GM19239 (cell line): ENCODE measurements around the gene ZAR1L.
A peak's percentile ranks its signal among the peaks of the same experiment; 100 is the strongest.
"Not testable (repeated sequence)": the region's sequence is repeated elsewhere in the genome, so short reads cannot be mapped to it uniquely, and the experiment has no call there.

ENCODE experiments used
- DNase-seq: peaks from one replicate; pipeline ENCODE4 v3.0.0; 2011; ENCODE audit warnings: low spot score; ENCODE audit not compliant: insufficient read length
- FAIRE-seq: peaks from 2 replicates; lab custom pipeline; 2011; peaks lifted over from hg19 to GRCh38; lab: Jason Lieb, UNC

ZAR1L gene, protein sequence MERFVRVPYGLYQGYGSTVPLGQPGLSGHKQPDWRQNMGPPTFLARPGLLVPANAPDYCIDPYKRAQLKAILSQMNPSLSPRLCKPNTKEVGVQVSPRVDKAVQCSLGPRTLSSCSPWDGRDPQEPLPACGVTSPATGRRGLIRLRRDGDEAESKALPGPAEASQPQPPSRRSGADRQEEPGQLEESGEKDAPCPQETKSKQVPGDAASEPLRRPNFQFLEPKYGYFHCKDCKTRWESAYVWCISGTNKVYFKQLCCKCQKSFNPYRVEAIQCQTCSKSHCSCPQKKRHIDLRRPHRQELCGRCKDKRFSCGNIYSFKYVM

DNA sequence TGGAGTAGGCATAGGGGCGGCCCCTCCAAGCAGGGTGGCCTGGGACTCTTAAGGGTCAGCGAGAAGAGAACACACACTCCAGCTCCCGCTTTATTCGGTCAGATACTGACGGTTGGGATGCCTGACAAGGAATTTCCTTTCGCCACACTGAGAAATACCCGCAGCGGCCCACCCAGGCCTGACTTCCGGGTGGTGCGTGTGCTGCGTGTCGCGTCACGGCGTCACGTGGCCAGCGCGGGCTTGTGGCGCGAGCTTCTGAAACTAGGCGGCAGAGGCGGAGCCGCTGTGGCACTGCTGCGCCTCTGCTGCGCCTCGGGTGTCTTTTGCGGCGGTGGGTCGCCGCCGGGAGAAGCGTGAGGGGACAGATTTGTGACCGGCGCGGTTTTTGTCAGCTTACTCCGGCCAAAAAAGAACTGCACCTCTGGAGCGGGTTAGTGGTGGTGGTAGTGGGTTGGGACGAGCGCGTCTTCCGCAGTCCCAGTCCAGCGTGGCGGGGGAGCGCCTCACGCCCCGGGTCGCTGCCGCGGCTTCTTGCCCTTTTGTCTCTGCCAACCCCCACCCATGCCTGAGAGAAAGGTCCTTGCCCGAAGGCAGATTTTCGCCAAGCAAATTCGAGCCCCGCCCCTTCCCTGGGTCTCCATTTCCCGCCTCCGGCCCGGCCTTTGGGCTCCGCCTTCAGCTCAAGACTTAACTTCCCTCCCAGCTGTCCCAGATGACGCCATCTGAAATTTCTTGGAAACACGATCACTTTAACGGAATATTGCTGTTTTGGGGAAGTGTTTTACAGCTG is at the start of gene ZAR1L, which contains the start of gene BRCA2:
TSS of gene ZAR1L (minus strand) at position 126 of the 790 bp plus-strand sequence. CDS start 3,438 bp downstream, outside the sequence.
TSS of gene BRCA2 (plus strand) at position 271 of the 790 bp plus-strand sequence. CDS start 953 bp downstream, outside the sequence.
- FAIRE-seq, result peak; percentile 87
- peak; percentile 57 for DNase-seq

DNA sequence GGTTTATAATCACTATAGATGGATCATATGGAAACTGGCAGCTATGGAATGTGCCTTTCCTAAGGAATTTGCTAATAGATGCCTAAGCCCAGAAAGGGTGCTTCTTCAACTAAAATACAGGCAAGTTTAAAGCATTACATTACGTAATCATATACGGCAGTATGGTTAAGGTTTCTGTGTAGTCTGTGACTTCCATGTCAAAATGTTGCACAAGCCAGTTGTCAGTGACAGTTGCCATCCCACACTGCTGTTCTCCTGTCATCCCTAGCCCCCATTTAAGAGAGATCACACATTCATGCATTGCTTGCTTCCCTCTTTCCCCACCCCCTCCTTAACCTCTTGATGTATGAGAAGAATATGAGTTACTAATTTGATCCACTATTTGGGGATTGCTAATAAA is 47.4 kb upstream of the ZAR1L start:
- DNase-seq (no peak), FAIRE-seq (no peak)

DNA sequence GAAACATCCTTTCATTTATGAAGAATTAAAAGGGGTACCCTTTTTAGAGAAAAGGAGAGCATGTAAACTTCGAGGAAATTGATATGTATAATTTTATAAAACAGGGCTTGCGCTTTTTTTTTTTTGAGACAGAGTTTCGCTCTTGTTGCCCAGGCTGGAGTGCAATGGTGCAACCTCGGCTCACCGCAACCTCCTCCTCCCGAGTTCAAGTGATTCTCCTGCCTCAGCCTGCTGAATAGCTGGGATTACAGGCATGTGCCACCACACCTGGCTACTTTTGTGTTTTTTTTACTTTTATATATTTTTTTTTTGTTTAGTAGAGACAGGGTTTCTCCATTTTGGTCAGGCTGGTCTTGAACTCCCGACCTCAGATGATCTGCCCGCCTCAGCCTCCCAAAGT is 40.8 kb upstream of the ZAR1L start:
- not testable (repeated sequence) for FAIRE-seq, DNase-seq

DNA sequence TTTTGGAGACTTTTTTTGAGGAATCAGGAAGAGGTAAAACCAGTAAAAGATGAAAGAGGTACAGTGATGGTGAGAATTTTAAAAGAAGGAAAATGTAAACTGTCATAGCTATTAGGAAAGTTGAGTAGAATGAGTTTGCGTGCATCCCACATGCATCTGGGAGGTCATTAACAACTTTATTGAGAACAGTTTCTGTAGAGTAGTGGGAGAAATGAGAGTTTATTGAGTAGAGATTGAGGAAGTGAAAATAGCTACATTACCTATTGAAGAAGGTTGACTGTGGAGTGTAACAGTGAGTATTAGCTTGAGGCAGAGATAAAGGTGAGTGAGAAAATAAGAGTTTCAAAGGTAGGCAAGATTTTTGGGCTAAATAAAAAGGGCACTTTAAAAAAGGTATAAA is 38.9 kb upstream of the ZAR1L start:
- FAIRE-seq (peak; percentile 28), DNase-seq (no peak)

DNA sequence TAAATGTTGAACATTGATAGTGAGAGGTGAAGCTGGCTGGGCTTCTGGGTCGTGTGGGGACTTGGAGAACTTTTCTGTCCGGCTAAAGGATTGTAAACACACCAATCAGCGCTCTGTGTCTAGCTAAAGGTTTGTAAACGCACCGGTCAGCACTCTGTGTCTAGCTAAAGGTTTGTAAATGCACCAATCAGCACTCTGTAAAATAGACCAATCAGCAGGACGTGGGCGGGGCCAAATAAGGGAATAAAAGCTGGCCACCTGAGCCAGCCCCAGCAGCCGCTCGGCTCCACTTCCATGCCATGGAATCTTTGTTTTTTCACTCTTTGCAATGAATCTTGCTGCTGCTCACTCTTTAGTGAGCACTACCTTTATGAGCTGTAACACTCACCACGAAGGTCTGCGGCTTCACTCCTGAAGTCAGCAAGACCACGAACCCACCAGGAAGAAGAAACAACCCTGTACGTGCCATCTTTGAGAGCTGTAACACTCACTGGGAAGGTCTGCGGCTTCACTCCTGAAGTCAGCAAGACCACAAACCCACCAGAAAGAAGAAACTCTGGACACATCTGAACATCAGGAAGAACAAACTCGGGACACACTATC is 35.8 kb upstream of the ZAR1L start:
- FAIRE-seq, DNase-seq: not testable (repeated sequence)

DNA sequence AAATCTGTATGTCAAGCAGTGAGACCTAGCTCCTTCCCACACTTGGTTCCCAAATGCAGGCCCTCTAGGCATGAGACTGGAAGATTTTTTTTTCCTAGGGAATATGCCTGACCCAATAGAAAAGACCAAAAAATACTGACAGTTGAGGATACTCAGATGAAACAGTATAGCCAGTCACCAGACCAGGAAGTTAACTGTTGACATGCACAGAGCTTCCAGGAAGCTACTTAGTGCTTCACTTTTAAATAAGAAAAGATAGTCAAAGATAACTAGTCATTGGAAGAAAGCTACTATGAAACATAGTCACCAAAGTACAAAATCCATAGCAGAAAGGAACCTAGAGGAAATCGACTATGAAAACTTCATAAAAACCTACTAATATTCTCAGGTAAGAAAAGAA is 32.5 kb upstream of the ZAR1L start:
- no peak for DNase-seq
- FAIRE-seq, result no peak

DNA sequence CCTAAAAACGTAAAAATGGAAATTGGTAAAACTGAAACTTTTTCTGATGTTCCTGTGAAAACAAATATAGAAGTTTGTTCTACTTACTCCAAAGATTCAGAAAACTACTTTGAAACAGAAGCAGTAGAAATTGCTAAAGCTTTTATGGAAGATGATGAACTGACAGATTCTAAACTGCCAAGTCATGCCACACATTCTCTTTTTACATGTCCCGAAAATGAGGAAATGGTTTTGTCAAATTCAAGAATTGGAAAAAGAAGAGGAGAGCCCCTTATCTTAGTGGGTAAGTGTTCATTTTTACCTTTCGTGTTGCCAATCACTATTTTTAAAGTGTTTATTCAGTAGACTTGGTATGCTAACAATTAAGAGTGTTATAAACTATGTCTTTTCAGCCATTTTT is 25.8 kb upstream of the ZAR1L start:
- FAIRE-seq, result no peak
- DNase-seq, result no peak

DNA sequence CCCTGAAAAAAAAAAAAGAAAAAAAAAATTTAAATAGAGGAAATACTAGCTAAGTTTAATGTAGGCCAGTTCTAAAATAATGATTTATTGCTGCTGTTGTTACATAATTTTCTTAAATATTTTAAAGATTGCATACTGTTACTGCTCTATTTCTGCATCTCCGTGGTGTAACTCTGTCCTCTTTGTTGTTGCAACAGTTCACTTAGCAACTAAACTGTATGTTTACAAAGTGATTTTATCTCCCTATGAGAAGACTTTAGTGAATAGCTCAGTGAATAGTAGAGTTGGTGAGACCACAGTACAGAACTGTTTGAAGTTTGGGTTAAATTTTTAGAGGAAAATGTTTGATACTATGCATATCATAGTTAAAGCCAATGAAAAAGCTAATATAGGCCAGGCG is 19.5 kb upstream of the ZAR1L start:
- FAIRE-seq, result no peak
- DNase-seq, result no peak

DNA sequence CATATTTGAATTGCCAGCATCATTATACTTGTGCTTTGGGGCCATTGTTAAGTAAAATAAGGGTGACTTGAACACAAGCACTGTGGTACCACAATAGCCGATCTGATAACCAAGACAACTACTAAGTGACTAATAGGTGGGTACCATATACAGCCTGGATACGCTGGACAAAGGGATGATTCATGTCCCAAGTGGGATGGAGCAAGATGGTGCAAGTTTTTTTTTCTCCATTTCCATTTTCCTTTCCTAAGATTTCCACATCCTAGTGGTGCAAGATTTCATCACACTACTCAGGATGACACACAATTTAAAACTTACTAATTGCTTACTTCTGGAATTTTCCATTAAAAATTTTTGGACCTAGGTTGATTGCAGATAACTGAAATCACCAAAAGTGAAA is 15.3 kb upstream of the ZAR1L start:
- FAIRE-seq, result no peak
- DNase-seq, result no peak

DNA sequence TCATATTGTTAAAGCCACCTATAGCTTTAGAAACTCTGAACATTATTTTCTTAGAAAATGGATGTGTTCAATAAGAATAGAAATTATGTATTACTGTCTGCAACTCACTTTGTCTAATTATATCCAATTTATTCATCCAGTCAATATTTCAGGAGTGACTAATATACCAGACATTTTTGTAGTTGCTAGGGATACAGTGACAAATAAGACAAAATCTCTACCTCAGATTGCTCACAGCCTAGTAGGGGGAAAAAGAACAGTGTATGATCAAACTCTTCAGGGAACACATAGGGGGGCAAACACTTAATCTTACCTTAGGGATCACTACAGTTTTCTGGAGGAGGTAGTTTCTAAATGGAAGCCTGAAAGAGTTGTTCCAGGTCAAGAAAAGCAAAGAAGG is 8.7 kb upstream of the ZAR1L start:
- FAIRE-seq (no peak), DNase-seq (no peak)

DNA sequence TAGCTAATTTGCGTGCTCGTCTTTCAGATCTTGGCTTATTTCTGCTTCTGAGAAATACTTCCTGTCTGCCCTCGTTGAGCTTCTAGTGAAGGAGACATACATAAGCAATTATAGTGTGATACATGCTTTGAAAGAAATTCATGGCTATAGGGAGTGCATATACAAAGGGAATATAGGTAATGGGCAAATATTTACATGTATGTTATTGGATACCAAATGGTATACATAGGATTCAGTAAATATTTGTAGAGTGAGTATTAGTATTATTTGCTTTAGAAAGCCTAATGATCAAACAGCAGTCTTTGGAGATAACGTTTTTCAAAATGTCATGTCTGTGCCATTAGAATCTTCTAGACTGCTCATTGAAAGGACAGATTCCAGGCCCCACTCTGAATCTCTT is 5.4 kb upstream of the ZAR1L start:
- FAIRE-seq (no peak), DNase-seq (no peak)

DNA sequence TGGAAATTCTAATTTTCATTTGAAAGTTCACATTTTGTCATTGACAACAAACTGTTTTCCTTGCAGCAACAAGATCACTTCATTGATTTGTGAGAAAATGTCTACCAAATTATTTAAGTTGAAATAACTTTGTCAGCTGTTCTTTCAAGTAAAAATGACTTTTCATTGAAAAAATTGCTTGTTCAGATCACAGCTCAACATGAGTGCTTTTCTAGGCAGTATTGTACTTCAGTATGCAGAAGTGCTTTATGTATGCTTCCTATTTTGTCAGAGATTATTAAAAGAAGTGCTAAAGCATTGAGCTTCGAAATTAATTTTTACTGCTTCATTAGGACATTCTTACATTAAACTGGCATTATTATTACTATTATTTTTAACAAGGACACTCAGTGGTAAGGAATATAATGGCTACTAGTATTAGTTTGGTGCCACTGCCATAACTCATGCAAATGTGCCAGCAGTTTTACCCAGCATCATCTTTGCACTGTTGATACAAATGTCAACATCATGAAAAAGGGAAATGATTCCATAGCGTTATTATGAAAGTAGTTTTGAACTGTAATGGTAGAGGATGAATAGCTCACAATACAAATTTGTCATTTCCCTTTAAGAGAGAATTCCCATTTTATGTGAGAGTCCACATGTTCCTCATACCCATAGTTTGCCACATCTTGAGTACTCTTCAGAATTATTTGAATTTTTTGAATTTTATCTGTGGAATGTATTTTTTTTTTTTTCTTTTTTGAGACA is 2.7 kb upstream of the ZAR1L start:
- DNase-seq, result no peak
- no peak for FAIRE-seq

DNA sequence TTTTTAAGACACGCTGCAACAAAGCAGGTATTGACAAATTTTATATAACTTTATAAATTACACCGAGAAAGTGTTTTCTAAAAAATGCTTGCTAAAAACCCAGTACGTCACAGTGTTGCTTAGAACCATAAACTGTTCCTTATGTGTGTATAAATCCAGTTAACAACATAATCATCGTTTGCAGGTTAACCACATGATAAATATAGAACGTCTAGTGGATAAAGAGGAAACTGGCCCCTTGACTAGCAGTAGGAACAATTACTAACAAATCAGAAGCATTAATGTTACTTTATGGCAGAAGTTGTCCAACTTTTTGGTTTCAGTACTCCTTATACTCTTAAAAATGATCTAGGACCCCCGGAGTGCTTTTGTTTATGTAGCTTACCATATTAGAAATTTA is 1.3 kb upstream of the ZAR1L start:
- DNase-seq, result no peak
- FAIRE-seq, result peak; percentile 52

DNA sequence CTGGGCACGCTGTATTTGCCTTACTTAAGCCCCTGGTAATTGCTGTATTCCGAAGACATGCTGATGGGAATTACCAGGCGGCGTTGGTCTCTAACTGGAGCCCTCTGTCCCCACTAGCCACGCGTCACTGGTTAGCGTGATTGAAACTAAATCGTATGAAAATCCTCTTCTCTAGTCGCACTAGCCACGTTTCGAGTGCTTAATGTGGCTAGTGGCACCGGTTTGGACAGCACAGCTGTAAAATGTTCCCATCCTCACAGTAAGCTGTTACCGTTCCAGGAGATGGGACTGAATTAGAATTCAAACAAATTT is 821 bp upstream of the ZAR1L start:
- FAIRE-seq, result no peak
- DNase-seq, result peak; percentile 24

DNA sequence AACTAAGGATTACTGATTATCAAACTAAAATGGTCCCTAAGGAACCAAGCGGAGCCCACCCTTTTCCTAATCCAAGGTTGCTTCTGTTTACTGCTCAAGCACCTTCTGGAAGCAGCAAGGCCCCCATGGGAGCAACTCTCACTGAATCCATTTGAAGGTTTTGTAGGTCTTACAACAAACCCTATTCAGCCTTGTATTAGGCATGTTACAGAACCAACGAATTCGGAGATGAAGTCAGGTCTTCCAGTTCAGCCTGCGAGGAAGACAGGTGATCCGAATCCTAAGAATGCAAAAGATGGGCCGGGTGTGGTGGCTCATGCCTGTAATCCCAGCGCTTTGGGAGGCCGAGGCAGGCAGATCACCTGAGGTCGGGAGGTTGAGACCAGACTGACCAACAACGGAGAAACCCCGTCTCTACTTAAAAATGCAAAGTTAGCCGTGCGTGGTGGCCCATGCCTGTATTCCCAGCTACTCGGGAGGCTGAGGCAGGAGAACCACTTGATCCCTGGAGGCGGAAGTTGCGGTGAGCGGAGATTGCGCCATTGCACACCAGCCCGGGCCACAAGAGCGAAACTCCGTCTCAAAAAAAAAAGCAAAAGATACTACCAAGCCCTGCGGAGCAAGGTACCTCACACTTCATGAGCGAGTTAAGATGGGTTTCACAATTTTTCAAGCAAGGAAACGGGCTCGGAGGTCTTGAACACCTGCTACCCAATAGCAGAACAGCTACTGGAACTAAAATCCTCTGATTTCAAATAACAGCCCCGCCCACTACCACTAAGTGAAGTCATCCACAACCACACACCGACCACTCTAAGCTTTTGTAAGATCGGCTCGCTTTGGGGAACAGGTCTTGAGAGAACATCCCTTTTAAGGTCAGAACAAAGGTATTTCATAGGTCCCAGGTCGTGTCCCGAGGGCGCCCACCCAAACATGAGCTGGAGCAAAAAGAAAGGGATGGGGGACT is 609 bp downstream of the ZAR1L start:
- DNase-seq (peak; percentile 10), FAIRE-seq (no peak)

DNA sequence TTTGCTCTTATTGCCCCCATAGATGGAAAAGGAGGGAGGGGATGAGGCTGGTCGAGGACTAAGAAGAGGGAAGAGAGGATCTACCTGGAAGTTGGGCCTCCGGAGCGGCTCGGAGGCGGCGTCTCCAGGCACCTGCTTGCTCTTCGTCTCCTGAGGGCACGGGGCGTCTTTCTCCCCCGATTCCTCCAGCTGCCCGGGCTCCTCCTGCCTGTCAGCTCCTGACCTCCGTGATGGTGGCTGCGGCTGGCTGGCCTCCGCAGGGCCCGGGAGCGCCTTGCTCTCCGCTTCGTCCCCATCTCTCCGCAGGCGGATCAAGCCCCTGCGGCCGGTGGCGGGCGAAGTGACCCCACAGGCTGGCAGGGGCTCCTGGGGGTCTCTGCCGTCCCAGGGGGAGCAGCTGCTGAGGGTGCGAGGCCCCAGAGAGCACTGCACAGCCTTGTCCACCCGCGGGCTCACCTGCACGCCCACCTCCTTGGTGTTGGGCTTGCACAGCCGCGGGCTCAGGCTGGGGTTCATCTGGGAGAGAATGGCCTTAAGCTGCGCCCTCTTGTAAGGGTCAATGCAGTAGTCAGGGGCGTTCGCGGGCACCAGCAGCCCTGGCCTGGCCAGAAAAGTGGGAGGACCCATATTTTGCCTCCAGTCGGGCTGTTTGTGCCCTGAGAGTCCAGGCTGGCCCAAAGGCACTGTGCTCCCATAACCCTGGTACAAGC is 3.8 kb downstream of the ZAR1L start:
- DNase-seq (no peak), FAIRE-seq (no peak)

DNA sequence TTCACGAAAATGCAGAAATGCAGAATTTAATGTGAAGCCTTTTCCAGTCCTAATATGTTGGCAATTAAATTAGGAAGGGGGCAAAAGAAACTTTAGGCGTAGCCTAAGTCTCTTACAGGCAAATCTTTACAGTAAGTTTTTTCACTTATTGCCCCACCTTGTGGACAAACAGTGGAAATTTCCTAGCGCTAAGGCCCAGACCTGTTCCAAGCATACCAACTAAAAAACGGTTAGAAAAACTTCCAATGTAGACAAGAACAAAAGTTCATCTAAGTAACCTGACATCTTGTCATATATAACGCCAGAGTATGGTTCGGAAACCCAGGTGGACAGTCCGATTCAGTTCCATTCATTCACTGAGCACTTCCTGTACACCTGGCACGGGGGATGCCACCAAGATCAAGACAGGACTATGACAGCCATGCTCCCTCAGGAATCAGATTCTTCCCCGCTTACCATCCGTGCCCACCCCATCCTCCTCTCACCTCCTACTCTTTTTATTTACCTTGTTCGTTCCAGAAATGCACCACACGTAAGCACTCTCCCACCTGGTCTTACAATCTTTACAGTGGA is 4.9 kb downstream of the ZAR1L start:
- DNase-seq (peak; percentile 12), FAIRE-seq (peak; percentile 89)

DNA sequence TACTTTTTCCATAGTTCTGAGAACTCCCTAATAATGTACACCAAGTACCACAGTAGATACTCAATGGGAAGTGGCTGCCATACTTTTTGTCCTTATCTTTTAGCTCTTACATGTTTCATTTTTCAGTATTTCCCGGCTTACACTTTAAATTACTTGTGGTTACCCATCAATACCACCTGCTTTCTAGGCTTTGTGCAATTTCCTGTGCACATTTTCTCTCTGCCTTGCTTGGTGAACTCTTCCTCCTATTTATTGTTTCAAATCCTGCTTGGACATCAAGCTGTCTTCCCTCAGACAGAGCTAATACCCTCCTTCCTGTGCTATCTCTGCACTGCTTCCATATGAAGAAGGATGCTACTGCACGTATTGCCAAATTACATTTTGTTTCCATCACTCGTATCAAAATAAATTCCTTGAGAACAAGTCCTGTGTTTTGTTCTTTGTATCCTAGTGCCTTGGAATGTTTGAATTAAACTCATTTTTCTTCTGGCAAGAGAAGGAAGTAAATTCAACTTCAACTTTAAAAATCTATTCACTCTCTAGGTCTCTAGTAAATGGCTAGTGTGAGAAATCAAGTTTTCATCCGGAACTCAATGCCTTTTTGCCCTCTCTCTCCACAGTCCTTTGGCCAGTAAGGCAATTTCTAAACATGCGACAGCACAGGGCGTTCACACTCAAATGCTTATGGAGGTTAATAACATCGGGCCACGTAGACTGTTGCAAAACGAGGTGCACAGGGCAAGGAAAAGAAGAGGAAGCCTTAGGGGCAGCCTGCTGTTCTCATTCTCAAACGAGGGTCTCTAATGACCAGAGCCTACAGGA is 5.6 kb downstream of the ZAR1L start:
- FAIRE-seq, result peak; percentile 77
- DNase-seq, result no peak
